Measurements from ENCODE around the gene HYDIN.

GRCh38 chr16:70768203-70768580 is 462.3 kb downstream of the HYDIN start:
- TF ChIP-seq, protein P1, sequence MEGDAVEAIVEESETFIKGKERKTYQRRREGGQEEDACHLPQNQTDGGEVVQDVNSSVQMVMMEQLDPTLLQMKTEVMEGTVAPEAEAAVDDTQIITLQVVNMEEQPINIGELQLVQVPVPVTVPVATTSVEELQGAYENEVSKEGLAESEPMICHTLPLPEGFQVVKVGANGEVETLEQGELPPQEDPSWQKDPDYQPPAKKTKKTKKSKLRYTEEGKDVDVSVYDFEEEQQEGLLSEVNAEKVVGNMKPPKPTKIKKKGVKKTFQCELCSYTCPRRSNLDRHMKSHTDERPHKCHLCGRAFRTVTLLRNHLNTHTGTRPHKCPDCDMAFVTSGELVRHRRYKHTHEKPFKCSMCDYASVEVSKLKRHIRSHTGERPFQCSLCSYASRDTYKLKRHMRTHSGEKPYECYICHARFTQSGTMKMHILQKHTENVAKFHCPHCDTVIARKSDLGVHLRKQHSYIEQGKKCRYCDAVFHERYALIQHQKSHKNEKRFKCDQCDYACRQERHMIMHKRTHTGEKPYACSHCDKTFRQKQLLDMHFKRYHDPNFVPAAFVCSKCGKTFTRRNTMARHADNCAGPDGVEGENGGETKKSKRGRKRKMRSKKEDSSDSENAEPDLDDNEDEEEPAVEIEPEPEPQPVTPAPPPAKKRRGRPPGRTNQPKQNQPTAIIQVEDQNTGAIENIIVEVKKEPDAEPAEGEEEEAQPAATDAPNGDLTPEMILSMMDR (conservative IDR thresholded peaks at IDR 0.05 in 1 of 2, IDR thresholded peaks at IDR 0.05 in 1 of 2; ENCODE audit: low read depth in 1 of 2, low read length in 2 of 2) = no peak
- no peak for TF ChIP-seq EZH2 (IDR thresholded peaks at IDR 0.05; ENCODE audit: low read length, missing control alignments)

All from fibroblast of lung (primary cell).